WERI-Rb-1 (cell line): Measurements from ENCODE around the gene TSHR.

Experiments used
- DNase-seq: peaks from one replicate; pipeline ENCODE4 v3.0.0-alpha.2; 2020
- H3K27ac ChIP-seq: fragments of 250-450 bp; sonication (Bioruptor Pico); 2 replicates; pipeline ENCODE4 v1.5.1; 2020; ENCODE audit warnings: mild to moderate bottlenecking, moderate library complexity
- H3K27me3 ChIP-seq: fragments of 250-450 bp; sonication (Bioruptor Pico); 2 replicates; pipeline ENCODE4 v1.5.1; 2021; ENCODE audit warnings: mild to moderate bottlenecking, low read depth, moderate library complexity; ENCODE audit not compliant: insufficient read depth, severe bottlenecking
- H3K36me3 ChIP-seq: fragments of 250-450 bp; sonication (Bioruptor Pico); 2 replicates; pipeline ENCODE4 v1.5.1; 2020; ENCODE audit warnings: mild to moderate bottlenecking, moderate library complexity
- H3K4me3 ChIP-seq: 2 replicates; pipeline ENCODE4 v1.5.1; 2011; ENCODE audit warnings: low read depth, mild to moderate bottlenecking, control low read depth, low read length
- H3K9me3 ChIP-seq: fragments of 250-450 bp; sonication (Bioruptor Pico); 2 replicates; pipeline ENCODE4 v1.5.1; 2021; ENCODE audit warnings: mild to moderate bottlenecking, moderate library complexity; ENCODE audit not compliant: severe bottlenecking
- CTCF ChIP-seq: IDR thresholded peaks from 2 replicates; pipeline ENCODE4 v1.5.1; 2011; ENCODE audit warnings: low read depth, mild to moderate bottlenecking, control low read depth, inconsistent platforms, low read length

Gene TSHR

DNA sequence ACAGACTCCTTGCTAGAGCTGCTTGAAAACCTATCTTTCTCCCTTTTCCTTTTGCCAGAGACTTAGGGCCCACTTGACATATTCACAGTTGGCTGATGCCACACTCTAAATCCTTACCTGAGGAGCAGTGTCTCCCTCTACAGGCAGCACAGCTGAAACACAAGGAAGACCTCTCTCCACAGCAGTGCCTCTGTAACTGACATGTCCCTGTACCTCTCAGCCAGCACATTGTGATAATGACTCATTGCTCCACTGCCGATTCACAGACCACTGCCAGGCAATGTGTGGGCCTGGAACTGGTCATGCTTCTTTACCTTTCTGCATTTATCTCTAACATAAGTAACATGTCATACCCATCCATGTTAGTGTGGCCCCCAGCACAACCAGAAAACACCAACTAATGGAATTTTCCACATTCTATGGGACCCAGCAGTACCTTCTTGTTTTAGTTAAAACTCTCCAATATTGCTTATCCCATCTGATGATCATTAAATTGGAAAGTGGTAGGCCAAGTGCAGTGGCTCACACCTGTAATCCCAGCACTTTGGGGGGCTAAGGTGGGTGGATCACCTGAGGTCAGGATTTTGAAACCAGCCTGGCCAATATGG lies 208.8 kb downstream of the TSHR start:
- no peak overlapping the region for H3K27ac ChIP-seq
- no peaks in the 10 kb centered on the region for H3K27me3 ChIP-seq
- no peak overlapping the region for H3K4me3 ChIP-seq
- peak; percentile 79 for DNase-seq
- peaks cover 3% of the 10 kb centered on the region for H3K9me3 ChIP-seq
- H3K36me3 ChIP-seq: no peaks in the 10 kb centered on the region
- peak; percentile 94 for TF ChIP-seq CTCF

- Histone ChIP-seq H3K27me3 (no peaks in the 10 kb centered on the region), H3K9me3 (no peaks in the 10 kb centered on the region), H3K4me3 (no peak overlapping the region), H3K36me3 (no peaks in the 10 kb centered on the region), H3K27ac (no peak overlapping the region)
- no peak for DNase-seq
- no peak for TF ChIP-seq CTCF
Measured at GRCh38 chr14:81165188-81165587, 209.8 kb downstream of the TSHR start.

- Histone ChIP-seq H3K4me3 (no peak overlapping the region), H3K27me3 (no peaks in the 10 kb centered on the region)
- DNase-seq: no peak
Measured at GRCh38 chr14:81166121-81166520, 210.7 kb downstream of the TSHR start.

GRCh38 chr14:81169267-81169666 lies 213.8 kb downstream of the TSHR start:
- no peak for TF ChIP-seq CTCF

More at GRCh38 chr14:81166121-81166520, 210.7 kb downstream of the TSHR start:
- TF ChIP-seq CTCF: no peak
- no peak overlapping the region for H3K27ac ChIP-seq
- no peaks in the 10 kb centered on the region for H3K36me3 ChIP-seq
- H3K9me3 ChIP-seq: no peaks in the 10 kb centered on the region

DNA sequence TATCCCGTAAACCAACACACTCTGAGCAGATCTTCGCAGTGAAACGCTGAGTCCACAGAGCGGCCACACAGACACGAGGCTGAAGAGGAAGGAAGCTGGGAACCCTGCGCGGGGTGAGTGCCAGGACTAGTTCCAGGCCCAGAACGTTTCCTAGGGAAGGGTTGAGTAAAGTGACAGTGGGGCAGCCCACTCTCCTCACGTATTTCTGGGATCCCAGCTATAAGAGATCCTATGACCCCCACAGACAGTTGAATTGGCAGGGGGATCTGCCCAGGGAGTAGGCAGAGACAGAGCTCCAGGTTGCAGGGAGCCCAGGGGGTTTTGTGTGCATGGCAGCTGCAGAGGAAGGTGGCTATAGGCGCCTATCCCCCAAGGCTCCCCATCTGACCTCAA lies 214.3 kb downstream of the TSHR start:
- Histone ChIP-seq H3K4me3 (peak overlapping the region; percentile 44), H3K27ac (peak overlapping the region; percentile 87; the same call in 1 of the 2 replicates), H3K9me3 (no peaks in the 10 kb centered on the region), H3K27me3 (no peaks in the 10 kb centered on the region), H3K36me3 (no peaks in the 10 kb centered on the region)
- no peak for TF ChIP-seq CTCF
- DNase-seq: no peak

More at GRCh38 chr14:81169267-81169666, 213.8 kb downstream of the TSHR start:
- Histone ChIP-seq H3K4me3 (no peak overlapping the region), H3K27me3 (no peaks in the 10 kb centered on the region), H3K9me3 (no peaks in the 10 kb centered on the region), H3K36me3 (no peaks in the 10 kb centered on the region), H3K27ac (no peak overlapping the region)
- DNase-seq: no peak

- peak overlapping the region; percentile 87 for H3K27ac ChIP-seq
- DNase-seq: peak; percentile 92
- H3K4me3 ChIP-seq: peak overlapping the region; percentile 44
- H3K36me3 ChIP-seq: no peaks in the 10 kb centered on the region
- no peaks in the 10 kb centered on the region for H3K9me3 ChIP-seq
- TF ChIP-seq CTCF: peak; percentile 70
- no peaks in the 10 kb centered on the region for H3K27me3 ChIP-seq
Measured at GRCh38 chr14:81170104-81170828, 214.8 kb downstream of the TSHR start.
